HepG2 (cell line): ENCODE results near the gene HAS3.

Experiments used
- CTCF ChIP-seq: sonication (generic); formaldehyde crosslinking; IDR thresholded peaks from 2 replicates; pipeline ENCODE4 v1.5.0; 2020; ENCODE audit warnings: mild to moderate bottlenecking, missing genetic modification reagents, moderate library complexity
- EZH2 ChIP-seq: conservative IDR thresholded peaks from 2 replicates; pipeline ENCODE4 v1.6.1; 2012; ENCODE audit warnings: mild to moderate bottlenecking, low read depth, low read length, moderate library complexity
- MLX ChIP-seq: IDR thresholded peaks from 2 replicates; pipeline ENCODE4 v1.6.1; 2016
- PATZ1 ChIP-seq: sonication (generic); formaldehyde crosslinking; IDR thresholded peaks from 2 replicates; pipeline ENCODE4 v1.4.0; 2020; ENCODE audit warnings: missing genetic modification reagents
- SP1 ChIP-seq, 2 experiments: fragments of 450-650 bp in 1 of 2; sonication (generic) in 1 of 2; formaldehyde crosslinking in 1 of 2; IDR thresholded peaks; 2 replicates each; pipeline versions ENCODE4 v1.4.0 to v1.6.1; 2016 to 2020; ENCODE audit warnings: missing genetic modification reagents in 1 of 2
- ZBTB8A ChIP-seq: sonication (generic); formaldehyde crosslinking; IDR thresholded peaks from 2 replicates; pipeline ENCODE4 v1.4.0; 2020; ENCODE audit warnings: mild to moderate bottlenecking, low read depth, missing genetic modification reagents, borderline replicate concordance
- ZNF12 ChIP-seq: sonication (generic); formaldehyde crosslinking; IDR thresholded peaks from 2 replicates; pipeline ENCODE4 v1.5.0; 2020; ENCODE audit warnings: missing genetic modification reagents

- no peak for TF ChIP-seq EZH2
- TF ChIP-seq CTCF (CRISPR knock-in tag): no peak
- TF ChIP-seq SP1 (IDR thresholded peaks at IDR 0.05): no peak
- TF ChIP-seq SP1 (CRISPR knock-in tag; IDR thresholded peaks at IDR 0.05): no peak
- no peak for TF ChIP-seq ZNF12 (CRISPR knock-in tag)
- no peak for TF ChIP-seq PATZ1 (CRISPR knock-in tag)
- no peak for TF ChIP-seq ZBTB8A (CRISPR knock-in tag)
- no peak for TF ChIP-seq MLX
Measured at GRCh38 chr16:69111216-69111875, 5.9 kb downstream of the HAS3 start.
